H1 (cell line): ENCODE data around the gene KIAA0586. TPM values are rescaled to one million over a fixed set of nuclear protein-coding genes. Genes with fewer than 3 reads are reported as not detected.

Source experiments
- CTCF ChIA-PET: fragments of 300-600 bp; sonication (Branson Sonifier 250); formaldehyde crosslinking; loops from one replicate; lab custom pipeline; 2021; ENCODE audit not compliant: partially characterized antibody; lab: Charles Lee
- POLR2A ChIA-PET: fragments of 300-600 bp; sonication (Branson Sonifier 250); formaldehyde crosslinking; loops from one replicate; lab custom pipeline; 2021; ENCODE audit warnings: inconsistent platforms; ENCODE audit not compliant: partially characterized antibody; lab: Charles Lee
- DNase-seq, 2 experiments: peaks; one replicate each; pipeline versions ENCODE4 v3.0.0 to v3.0.0-alpha.2; 2010 to 2022; ENCODE audit warnings: low spot score in 2 of 2, low read depth in 1 of 2, mixed read lengths in 1 of 2
- FAIRE-seq: peaks from 2 replicates; lab custom pipeline; 2011; peaks lifted over from hg19 to GRCh38; lab: Jason Lieb, UNC
- H2AFZ ChIP-seq: 2 replicates; pipeline ENCODE4 v1.8.1; 2012; ENCODE audit warnings: low read length, inconsistent platforms
- H2AK5ac ChIP-seq: 2 replicates; pipeline ENCODE4 v1.6.1; 2013; ENCODE audit warnings: low read depth, low read length
- H2BK120ac ChIP-seq: replicated peaks from 2 replicates; pipeline ENCODE3; 2013; ENCODE audit warnings: low read depth, low read length, inconsistent platforms
- H2BK12ac ChIP-seq: 2 replicates; pipeline ENCODE4 v1.6.1; 2013; ENCODE audit warnings: low read depth, low read length
- H2BK15ac ChIP-seq: 2 replicates; pipeline ENCODE4 v1.6.1; 2013; ENCODE audit warnings: low read length
- H2BK20ac ChIP-seq: 2 replicates; pipeline ENCODE4 v1.6.1; 2013; ENCODE audit warnings: low read length
- H2BK5ac ChIP-seq: 2 replicates; pipeline ENCODE4 v1.6.1; 2013; ENCODE audit warnings: low read depth, low read length
- H3K14ac ChIP-seq: 2 replicates; pipeline ENCODE4 v1.6.1; 2013; ENCODE audit warnings: inconsistent platforms; ENCODE audit not compliant: insufficient read length
- H3K18ac ChIP-seq: 2 replicates; pipeline ENCODE4 v1.6.1; 2013; ENCODE audit warnings: low read length; ENCODE audit errors: extremely low read depth
- H3K23ac ChIP-seq: 2 replicates; pipeline ENCODE4 v1.6.1; 2013; ENCODE audit warnings: inconsistent platforms; ENCODE audit not compliant: insufficient read length
- H3K23me2 ChIP-seq: 2 replicates; pipeline ENCODE4 v1.6.1; 2013; ENCODE audit warnings: low read depth, low read length
- H3K27ac ChIP-seq: 2 replicates; pipeline ENCODE4 v1.6.1; 2011; ENCODE audit warnings: low read depth, low read length, inconsistent platforms
- H3K27me3 ChIP-seq, 4 experiments: replicated peaks in 1 of 4; 1 replicate in 1 of 4; 2 replicates in 3 of 4; pipeline versions ENCODE4 v1.6.1 to v1.8.1; 2011 to 2013; ENCODE audit warnings: low read length in 3 of 4, mild to moderate bottlenecking in 3 of 4, inconsistent platforms in 2 of 4, mixed read lengths in 2 of 4, moderate library complexity in 1 of 4; ENCODE audit not compliant: control insufficient read depth in 3 of 4, insufficient read depth in 3 of 4; ENCODE audit errors: extremely low read depth in 1 of 4
- H3K36me3 ChIP-seq, 4 experiments: 2 replicates each; pipeline versions ENCODE4 v1.6.1 to v1.8.1; 2011 to 2013; ENCODE audit warnings: mild to moderate bottlenecking in 4 of 4, low read length in 3 of 4, moderate library complexity in 2 of 4, control low read depth in 1 of 4, inconsistent platforms in 1 of 4; ENCODE audit not compliant: insufficient read depth in 4 of 4, control insufficient read depth in 2 of 4
- H3K4ac ChIP-seq: replicated peaks from 2 replicates; pipeline ENCODE3; 2013; ENCODE audit warnings: low read length, low read depth, mixed read lengths, inconsistent platforms; ENCODE audit not compliant: insufficient read length
- H3K4me1 ChIP-seq, 4 experiments: replicated peaks in 1 of 4; 1 replicate in 1 of 4; 2 replicates in 3 of 4; pipeline versions ENCODE4 v1.6.1 to v1.8.1; 2011 to 2013; ENCODE audit warnings: low read length in 3 of 4, inconsistent platforms in 2 of 4, mixed read lengths in 1 of 4; ENCODE audit not compliant: insufficient read depth in 4 of 4, control insufficient read depth in 3 of 4
- H3K4me2 ChIP-seq, 2 experiments: 2 replicates each; pipeline versions ENCODE4 v1.6.1 to v1.8.1; 2011 to 2013; ENCODE audit warnings: low read depth in 2 of 2, low read length in 2 of 2, control low read depth in 1 of 2, inconsistent platforms in 1 of 2, mild to moderate bottlenecking in 1 of 2; ENCODE audit not compliant: insufficient read depth in 1 of 2
- H3K4me3 ChIP-seq, 4 experiments: fragments of 200-600, 300-600 bp in 1 of 4; sonication (generic), shearing (Covaris generic), sonication (Bioruptor Twin) in 1 of 4; 2 replicates each; pipeline versions ENCODE4 v1.5.1 to v1.8.1; 2011 to 2016; ENCODE audit warnings: low read length in 4 of 4, low read depth in 3 of 4, control low read depth in 2 of 4, inconsistent platforms in 2 of 4, mild to moderate bottlenecking in 2 of 4, mixed read lengths in 1 of 4, moderate library complexity in 1 of 4; ENCODE audit not compliant: insufficient read depth in 2 of 4; ENCODE audit errors: extremely low read depth in 1 of 4
- H3K56ac ChIP-seq: replicated peaks from 2 replicates; pipeline ENCODE3; 2013; ENCODE audit warnings: low read depth, mild to moderate bottlenecking, mixed read lengths, low read length, inconsistent platforms; ENCODE audit not compliant: insufficient read length
- H3K79me1 ChIP-seq: 2 replicates; pipeline ENCODE4 v1.6.1; 2013; ENCODE audit warnings: low read depth, low read length, control low read depth
- H3K79me2 ChIP-seq, 2 experiments: 2 replicates each; pipeline versions ENCODE4 v1.6.1 to v1.8.1; 2012 to 2013; ENCODE audit warnings: low read length in 2 of 2, mild to moderate bottlenecking in 2 of 2, inconsistent platforms in 1 of 2; ENCODE audit not compliant: insufficient read depth in 2 of 2, control insufficient read depth in 1 of 2
- H3K9ac ChIP-seq, 4 experiments: replicated peaks in 1 of 4; 1 replicate in 1 of 4; 2 replicates in 3 of 4; pipeline versions ENCODE4 v1.6.1 to v1.8.1; 2011 to 2013; ENCODE audit warnings: low read depth in 3 of 4, low read length in 3 of 4, control low read depth in 2 of 4, mild to moderate bottlenecking in 2 of 4, moderate library complexity in 2 of 4, inconsistent platforms in 1 of 4; ENCODE audit errors: extremely low read depth in 1 of 4
- H3K9me3 ChIP-seq, 2 experiments: 2 replicates each; pipeline versions ENCODE4 v1.6.1 to v1.8.1; 2012 to 2013; ENCODE audit warnings: mild to moderate bottlenecking in 2 of 2, moderate library complexity in 2 of 2, control low read depth in 1 of 2, inconsistent platforms in 1 of 2, low read depth in 1 of 2, low read length in 1 of 2, mixed read lengths in 1 of 2; ENCODE audit not compliant: insufficient read depth in 2 of 2
- H4K20me1 ChIP-seq, 2 experiments: replicated peaks in 1 of 2; 2 replicates each; pipeline versions ENCODE3 to v1.8.1; 2011 to 2013; ENCODE audit warnings: inconsistent platforms in 2 of 2, low read length in 2 of 2, mild to moderate bottlenecking in 1 of 2; ENCODE audit not compliant: insufficient read depth in 2 of 2, control insufficient read depth in 1 of 2
- H4K5ac ChIP-seq: 2 replicates; pipeline ENCODE4 v1.6.1; 2013; ENCODE audit warnings: low read length, low read depth, mixed read lengths, inconsistent platforms; ENCODE audit not compliant: insufficient read length
- H4K8ac ChIP-seq: 2 replicates; pipeline ENCODE4 v1.8.0; 2013; ENCODE audit warnings: mild to moderate bottlenecking, moderate library complexity, low read length, inconsistent platforms; ENCODE audit not compliant: insufficient read depth; ENCODE audit errors: extremely low read depth
- H4K91ac ChIP-seq: replicated peaks from 2 replicates; pipeline ENCODE3; 2013; ENCODE audit warnings: low read length, mixed read lengths, inconsistent platforms; ENCODE audit not compliant: insufficient read length
- CBX8 ChIP-seq: fragments of 300-800, 300-1000 bp; sonication (generic); IDR thresholded peaks from 2 replicates; pipeline ENCODE4 v1.7.1; 2016; ENCODE audit warnings: low read depth, low read length, borderline replicate concordance
- EGR1 ChIP-seq: IDR thresholded peaks from 2 replicates; pipeline ENCODE4 v1.6.1; 2011; ENCODE audit warnings: low read depth, low read length, borderline replicate concordance
- FOSL1 ChIP-seq: IDR thresholded peaks from 2 replicates; pipeline ENCODE4 v1.6.1; 2011; ENCODE audit warnings: mild to moderate bottlenecking, low read depth, low read length, moderate library complexity; ENCODE audit not compliant: insufficient read depth
- HDAC6 ChIP-seq: IDR thresholded peaks from one replicate; pipeline ENCODE4 v1.7.1; 2012; ENCODE audit warnings: low read depth, mild to moderate bottlenecking, inconsistent platforms, low read length, moderate library complexity
- JUN ChIP-seq: IDR thresholded peaks from 2 replicates; pipeline ENCODE4 v1.6.1; 2011; ENCODE audit warnings: low read depth, mild to moderate bottlenecking, improper control_type of control experiment, low read length
- JUND ChIP-seq: IDR thresholded peaks from 2 replicates; pipeline ENCODE4 v1.6.1; 2011; ENCODE audit warnings: mild to moderate bottlenecking, improper control_type of control experiment, low read length
- MAX ChIP-seq: IDR thresholded peaks from 2 replicates; pipeline ENCODE4 v1.6.1; 2012; ENCODE audit warnings: inconsistent platforms
- SAP30 ChIP-seq: fragments of 300-600 bp; sonication (generic); IDR thresholded peaks from 2 replicates; pipeline ENCODE4 v1.7.1; 2012; ENCODE audit warnings: low read length, moderate library complexity, mild to moderate bottlenecking, inconsistent platforms; ENCODE audit not compliant: insufficient read depth, insufficient replicate concordance
- SIN3A ChIP-seq, 2 experiments: IDR thresholded peaks in 1 of 2; conservative IDR thresholded peaks in 1 of 2; 2 replicates each; pipeline ENCODE4 v1.6.1; 2011 to 2012; ENCODE audit warnings: low read length in 2 of 2, improper control_type of control experiment in 1 of 2, low read depth in 1 of 2, mild to moderate bottlenecking in 1 of 2
- SIRT6 ChIP-seq: IDR thresholded peaks from one replicate; pipeline ENCODE4 v1.7.1; 2012; ENCODE audit warnings: low read length, inconsistent platforms
- TAF7 ChIP-seq: optimal IDR thresholded peaks from 2 replicates; pipeline ENCODE3; 2011; ENCODE audit warnings: low read depth, mild to moderate bottlenecking, inconsistent platforms, low read length, moderate library complexity, borderline replicate concordance
- TBP ChIP-seq: IDR thresholded peaks from 2 replicates; pipeline ENCODE4 v1.6.1; 2011; ENCODE audit warnings: low read depth, low read length, improper control_type of control experiment
- WGBS, 2 experiments: shearing (Covaris generic) in 1 of 2; methylation state at CpG; one replicate each; pipeline versions ENCODE4 v1.1.6 to v1.1.7; 2013 to 2015; ENCODE audit warnings: low lambda C conversion rate in 2 of 2, mixed read lengths in 2 of 2, inconsistent platforms in 1 of 2, low coverage in 1 of 2, missing lambda C conversion rate in 1 of 2; ENCODE audit not compliant: insufficient replicate concordance in 2 of 2, insufficient coverage in 1 of 2, insufficient read length in 1 of 2; ENCODE audit errors: extremely low coverage in 1 of 2, missing lambda C conversion rate in 1 of 2; 5-methylcytosine and 5-hydroxymethylcytosine counted together
- polyA plus RNA-seq, 7 experiments: library from polyadenylated mRNA; depleted of rRNA in 3 of 7; stranded (reverse) in 5 of 7; unstranded in 2 of 7; fragments of >200 nt in 5 of 7; fragments of 200-250 nt in 2 of 7; gene quantifications; 1 replicate in 5 of 7; 2 replicates in 1 of 7; 4 replicates in 1 of 7; pipeline versions ENCODE4 v1.2.1 to v1.2.3, GENCODE V29; 2011 to 2013; ENCODE audit warnings: missing spikeins in 2 of 7, mixed read lengths in 2 of 7
- total RNA-seq: library from RNA; stranded (reverse); fragmentation: NEBNext Ultra II Directional; extraction: Animal tissue kit (Norgen Biotek cat#: 25700); gene quantifications from 2 replicates; pipeline ENCODE4 v1.2.1, GENCODE V29; 2021

KIAA0586 gene
- total and polyA plus RNA-seq, 2 of the 8 experiments (the other 6 are each of a cell fraction or from before 2014, with no cell fraction given): 7.2 to 24.8 TPM

GRCh38 chr14:58517592-58517991, 90.1 kb downstream of the KIAA0586 start:
- H3K4ac ChIP-seq: no peak overlapping the region
- no peak for DNase-seq
- no peak overlapping the region for H3K56ac ChIP-seq
- H4K20me1 ChIP-seq: peaks cover 0 to 2% of the 10 kb centered on the region in 2 experiments
- H2BK20ac ChIP-seq: no peak overlapping the region
- no peak overlapping the region for H3K14ac ChIP-seq
- H3K23me2 ChIP-seq: no peaks in the 10 kb centered on the region
- CTCF ChIA-PET: interaction anchor here (1.1 kb wide), 1 partner anchor 122 kb away, joined by 4 read pairs; no protein-coding TSS in a partner anchor
- H3K79me1 ChIP-seq: no peaks in the 10 kb centered on the region
- no peak overlapping the region for H2AK5ac ChIP-seq
- no peak overlapping the region for H2BK5ac ChIP-seq
- H3K36me3 ChIP-seq: no peaks in the 10 kb centered on the region; a peak in 1 of 8 replicates
- H2BK12ac ChIP-seq: no peak overlapping the region
- no peak overlapping the region for H3K9ac ChIP-seq
- no peak overlapping the region for H4K5ac ChIP-seq
- no peaks in the 10 kb centered on the region for H3K4me1 ChIP-seq
- no peak overlapping the region for H3K27ac ChIP-seq
- H3K23ac ChIP-seq: no peak overlapping the region
- no peak overlapping the region for H2AFZ ChIP-seq
- no peak for FAIRE-seq
- H2BK15ac ChIP-seq: no peak overlapping the region
- H3K9me3 ChIP-seq: no peaks in the 10 kb centered on the region
- H3K18ac ChIP-seq: no peak overlapping the region
- POLR2A ChIA-PET: no interaction called here
- H3K79me2 ChIP-seq: no peaks in the 10 kb centered on the region
- no peaks in the 10 kb centered on the region for H3K27me3 ChIP-seq
- no peak overlapping the region for H2BK120ac ChIP-seq
- no peak overlapping the region for H3K4me3 ChIP-seq
- H4K8ac ChIP-seq: no peak overlapping the region
- H4K91ac ChIP-seq: no peak overlapping the region
- H3K4me2 ChIP-seq: no peak overlapping the region
- whole genome bisulfite sequencing, 2 experiments: 87% methylated on average over 1 of the region's 1 CpG; no CpG with 5 or more reads in 1 of the 2 experiments
- TF ChIP-seq JUN (no peak), FOSL1 (no peak), JUND (no peak), SIN3A (conservative IDR thresholded peaks at IDR 0.05 in 1 of 2, IDR thresholded peaks at IDR 0.05 in 1 of 2; ENCODE audit: low read depth in 1 of 2, low read length in 2 of 2) (no peak), EGR1 (no peak), CBX8 (no peak), TAF7 (no peak), SIRT6 (no peak), MAX (no peak), HDAC6 (no peak), TBP (no peak), SAP30 (no peak)
